ENCODE results near the gene RNF5. TPM values are rescaled to one million over a fixed set of nuclear protein-coding genes. Genes with fewer than 3 reads are reported as not detected.

RNF5 gene
- total and polyA plus RNA-seq, 10 of the 15 experiments (the other 5 are each of a cell fraction or from before 2014, with no cell fraction given): 31.4 to 114 (median 62.8) TPM

DNA sequence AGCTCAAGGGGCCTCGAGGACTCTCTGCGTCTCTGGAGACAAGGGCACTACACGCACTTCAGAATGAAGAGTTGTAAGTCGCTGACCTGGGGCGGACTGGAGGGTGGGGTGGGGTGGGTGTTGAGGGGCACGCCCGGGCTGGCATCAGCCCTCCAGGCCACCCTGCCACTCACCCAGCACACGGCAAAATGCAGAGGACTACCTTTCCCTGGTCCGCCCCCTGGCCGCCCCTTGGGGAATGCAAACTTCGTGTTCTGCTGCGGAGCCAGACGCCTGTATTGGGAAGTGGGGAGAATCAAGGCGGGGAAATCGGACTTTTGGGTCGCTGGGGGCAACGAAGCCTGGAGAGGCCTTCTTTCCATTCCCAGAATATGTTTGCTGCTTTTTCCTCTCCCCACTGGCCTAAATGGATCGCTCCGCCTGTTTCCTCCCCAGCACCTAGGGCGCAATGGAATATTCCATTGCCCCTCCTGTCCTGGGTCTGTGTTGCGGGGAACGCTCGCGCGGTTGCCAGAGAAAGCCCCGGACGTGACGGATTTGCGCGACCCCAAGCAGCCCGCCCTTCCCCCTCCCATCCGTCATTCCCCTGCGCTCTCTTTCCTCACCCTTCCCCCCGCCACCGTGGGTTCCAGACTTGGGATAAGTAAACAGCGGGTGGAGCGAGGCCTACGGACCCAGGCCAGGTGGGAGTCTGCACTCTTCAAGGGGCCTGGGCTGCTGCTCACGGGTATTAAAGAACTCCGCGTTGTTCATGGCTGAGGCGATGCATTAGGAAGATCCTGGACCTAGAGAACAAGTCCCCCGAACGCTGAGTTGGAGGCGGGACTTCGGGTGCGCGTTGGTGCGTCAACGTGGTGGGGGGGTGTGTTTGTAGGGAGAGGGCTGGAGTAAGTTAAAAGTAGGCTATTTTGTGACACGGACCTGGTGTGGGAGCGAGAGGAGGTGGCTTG is 24.4 kb upstream of the RNF5 start, which contains the start of gene PPT2 (continued):
- TF ChIP-seq MEF2B (IDR thresholded peaks at IDR 0.05; ENCODE audit: partially characterized antibody, poor library complexity, severe bottlenecking) (peak; percentile 76), HCFC1 (IDR thresholded peaks at IDR 0.05; ENCODE audit: low read length) (peak; percentile 59; the same call in 1 of the 2 replicates), RUNX3 (IDR thresholded peaks at IDR 0.05; ENCODE audit: low read length) (peak; percentile 43; the same call in 1 of the 2 replicates), EP300 (IDR thresholded peaks at IDR 0.05; ENCODE audit: borderline replicate concordance in 1 of 2, control insufficient read depth in 1 of 2, low read depth in 2 of 2, low read length in 2 of 2) (no peak), NBN (IDR thresholded peaks at IDR 0.05) (peak; percentile 50; the same call in 1 of the 2 replicates), SIN3A (IDR thresholded peaks at IDR 0.05; ENCODE audit: low read depth, low read length) (peak; percentile 78), IKZF1 (conservative IDR thresholded peaks at IDR 0.05) (no peak; the same call in 1 of the 2 replicates), SMAD5 (IDR thresholded peaks at IDR 0.05; ENCODE audit: low read depth) (no peak), PAX8 (IDR thresholded peaks at IDR 0.05) (no peak), ATF7 (IDR thresholded peaks at IDR 0.05; ENCODE audit: low read depth) (peak; percentile 96), CEBPB (IDR thresholded peaks at IDR 0.05; ENCODE audit: borderline replicate concordance in 1 of 2, low read depth in 2 of 2, low read length in 2 of 2) (no peak), FOXK2 (IDR thresholded peaks at IDR 0.05) (peak; percentile 94), ASH2L (IDR thresholded peaks at IDR 0.05; ENCODE audit: borderline replicate concordance, low read depth) (no peak), POLR2AphosphoS5 (IDR thresholded peaks at IDR 0.05; ENCODE audit: low read length) (peak; percentile 21; the same call in 1 of the 2 replicates), CREB1 (IDR thresholded peaks at IDR 0.05; ENCODE audit: low read depth) (peak; percentile 97), SREBF1 (IDR thresholded peaks at IDR 0.05; ENCODE audit: low read length) (peak; percentile 85), MTA3 (IDR thresholded peaks at IDR 0.05; ENCODE audit: borderline replicate concordance, low read length) (no peak)
- TF ChIP-seq, protein P1, sequence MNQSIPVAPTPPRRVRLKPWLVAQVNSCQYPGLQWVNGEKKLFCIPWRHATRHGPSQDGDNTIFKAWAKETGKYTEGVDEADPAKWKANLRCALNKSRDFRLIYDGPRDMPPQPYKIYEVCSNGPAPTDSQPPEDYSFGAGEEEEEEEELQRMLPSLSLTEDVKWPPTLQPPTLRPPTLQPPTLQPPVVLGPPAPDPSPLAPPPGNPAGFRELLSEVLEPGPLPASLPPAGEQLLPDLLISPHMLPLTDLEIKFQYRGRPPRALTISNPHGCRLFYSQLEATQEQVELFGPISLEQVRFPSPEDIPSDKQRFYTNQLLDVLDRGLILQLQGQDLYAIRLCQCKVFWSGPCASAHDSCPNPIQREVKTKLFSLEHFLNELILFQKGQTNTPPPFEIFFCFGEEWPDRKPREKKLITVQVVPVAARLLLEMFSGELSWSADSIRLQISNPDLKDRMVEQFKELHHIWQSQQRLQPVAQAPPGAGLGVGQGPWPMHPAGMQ (IDR thresholded peaks at IDR 0.05; ENCODE audit: borderline replicate concordance): no peak
- TF ChIP-seq, protein P2, sequence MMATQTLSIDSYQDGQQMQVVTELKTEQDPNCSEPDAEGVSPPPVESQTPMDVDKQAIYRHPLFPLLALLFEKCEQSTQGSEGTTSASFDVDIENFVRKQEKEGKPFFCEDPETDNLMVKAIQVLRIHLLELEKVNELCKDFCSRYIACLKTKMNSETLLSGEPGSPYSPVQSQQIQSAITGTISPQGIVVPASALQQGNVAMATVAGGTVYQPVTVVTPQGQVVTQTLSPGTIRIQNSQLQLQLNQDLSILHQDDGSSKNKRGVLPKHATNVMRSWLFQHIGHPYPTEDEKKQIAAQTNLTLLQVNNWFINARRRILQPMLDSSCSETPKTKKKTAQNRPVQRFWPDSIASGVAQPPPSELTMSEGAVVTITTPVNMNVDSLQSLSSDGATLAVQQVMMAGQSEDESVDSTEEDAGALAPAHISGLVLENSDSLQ (IDR thresholded peaks at IDR 0.05): no peak; the same call in 1 of the 2 replicates
- TF ChIP-seq, protein P3, sequence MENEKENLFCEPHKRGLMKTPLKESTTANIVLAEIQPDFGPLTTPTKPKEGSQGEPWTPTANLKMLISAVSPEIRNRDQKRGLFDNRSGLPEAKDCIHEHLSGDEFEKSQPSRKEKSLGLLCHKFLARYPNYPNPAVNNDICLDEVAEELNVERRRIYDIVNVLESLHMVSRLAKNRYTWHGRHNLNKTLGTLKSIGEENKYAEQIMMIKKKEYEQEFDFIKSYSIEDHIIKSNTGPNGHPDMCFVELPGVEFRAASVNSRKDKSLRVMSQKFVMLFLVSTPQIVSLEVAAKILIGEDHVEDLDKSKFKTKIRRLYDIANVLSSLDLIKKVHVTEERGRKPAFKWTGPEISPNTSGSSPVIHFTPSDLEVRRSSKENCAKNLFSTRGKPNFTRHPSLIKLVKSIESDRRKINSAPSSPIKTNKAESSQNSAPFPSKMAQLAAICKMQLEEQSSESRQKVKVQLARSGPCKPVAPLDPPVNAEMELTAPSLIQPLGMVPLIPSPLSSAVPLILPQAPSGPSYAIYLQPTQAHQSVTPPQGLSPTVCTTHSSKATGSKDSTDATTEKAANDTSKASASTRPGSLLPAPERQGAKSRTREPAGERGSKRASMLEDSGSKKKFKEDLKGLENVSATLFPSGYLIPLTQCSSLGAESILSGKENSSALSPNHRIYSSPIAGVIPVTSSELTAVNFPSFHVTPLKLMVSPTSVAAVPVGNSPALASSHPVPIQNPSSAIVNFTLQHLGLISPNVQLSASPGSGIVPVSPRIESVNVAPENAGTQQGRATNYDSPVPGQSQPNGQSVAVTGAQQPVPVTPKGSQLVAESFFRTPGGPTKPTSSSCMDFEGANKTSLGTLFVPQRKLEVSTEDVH (IDR thresholded peaks at IDR 0.05; ENCODE audit: low read depth, partially characterized antibody): no peak
- TF ChIP-seq, protein P4, sequence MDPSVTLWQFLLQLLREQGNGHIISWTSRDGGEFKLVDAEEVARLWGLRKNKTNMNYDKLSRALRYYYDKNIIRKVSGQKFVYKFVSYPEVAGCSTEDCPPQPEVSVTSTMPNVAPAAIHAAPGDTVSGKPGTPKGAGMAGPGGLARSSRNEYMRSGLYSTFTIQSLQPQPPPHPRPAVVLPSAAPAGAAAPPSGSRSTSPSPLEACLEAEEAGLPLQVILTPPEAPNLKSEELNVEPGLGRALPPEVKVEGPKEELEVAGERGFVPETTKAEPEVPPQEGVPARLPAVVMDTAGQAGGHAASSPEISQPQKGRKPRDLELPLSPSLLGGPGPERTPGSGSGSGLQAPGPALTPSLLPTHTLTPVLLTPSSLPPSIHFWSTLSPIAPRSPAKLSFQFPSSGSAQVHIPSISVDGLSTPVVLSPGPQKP (IDR thresholded peaks at IDR 0.05; ENCODE audit: low read depth, low read length): no peak
- TF ChIP-seq, protein P5, sequence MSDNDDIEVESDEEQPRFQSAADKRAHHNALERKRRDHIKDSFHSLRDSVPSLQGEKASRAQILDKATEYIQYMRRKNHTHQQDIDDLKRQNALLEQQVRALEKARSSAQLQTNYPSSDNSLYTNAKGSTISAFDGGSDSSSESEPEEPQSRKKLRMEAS (IDR thresholded peaks at IDR 0.05; ENCODE audit: low read depth, low read length): 0 out of 2 replicates have a peak, but pooled peaks have one; percentile 22

Data from GM12878 (cell line).